Iris pigment epithelial cell (primary cell): Measurements from ENCODE around the gene TPRN.

Experiments
- DNase-seq: peaks from one replicate; pipeline ENCODE4 v3.0.0-alpha.2; 2011; ENCODE audit warnings: low read depth

Gene TPRN

DNA sequence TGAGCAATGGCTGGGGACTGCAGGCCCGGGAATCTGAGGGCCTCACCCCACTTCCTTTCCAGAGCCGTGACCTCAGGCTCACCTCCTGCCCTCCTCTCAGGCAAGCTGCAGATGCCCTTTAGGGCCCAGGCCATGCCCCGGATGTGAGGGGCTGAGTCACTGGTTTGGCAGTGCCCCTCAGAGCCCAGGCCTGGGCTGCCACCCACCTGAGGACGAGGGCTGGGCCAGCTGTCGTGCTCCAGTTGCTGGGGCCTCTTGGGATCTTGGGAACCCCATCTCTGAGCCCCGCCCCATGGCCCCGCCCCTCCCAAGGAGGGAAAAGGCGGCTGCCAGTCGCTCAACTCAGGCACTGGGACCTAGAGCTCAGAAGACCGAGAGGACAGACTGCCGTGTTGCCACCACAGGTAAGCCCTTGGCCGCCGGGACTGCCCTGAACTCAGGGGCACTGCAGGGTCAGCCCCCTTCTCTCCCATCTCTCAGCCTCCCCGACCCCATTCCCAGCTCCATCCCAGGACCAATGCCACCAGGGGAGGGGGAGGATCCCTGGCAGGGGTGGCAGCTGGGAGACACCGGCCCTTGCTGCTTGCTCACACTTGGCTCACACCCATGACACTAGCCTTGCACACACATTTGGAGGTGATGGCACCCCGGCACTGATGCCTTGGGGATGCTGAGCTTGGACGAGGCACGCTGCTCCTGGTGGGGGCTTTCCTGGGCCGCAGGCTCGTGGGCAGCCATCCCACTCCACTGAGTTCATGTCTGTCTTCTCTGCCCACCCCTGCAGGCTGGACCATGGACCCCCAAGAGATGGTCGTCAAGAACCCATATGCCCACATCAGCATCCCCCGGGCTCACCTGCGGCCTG lies 24.5 kb upstream of the TPRN start, which contains the start of gene CYSRT1:
CYSRT1 (plus strand) TSS at position 345 of the 865 bp plus-strand sequence; CDS start at position 793, 448 bp downstream.
- no peak for DNase-seq

DNA sequence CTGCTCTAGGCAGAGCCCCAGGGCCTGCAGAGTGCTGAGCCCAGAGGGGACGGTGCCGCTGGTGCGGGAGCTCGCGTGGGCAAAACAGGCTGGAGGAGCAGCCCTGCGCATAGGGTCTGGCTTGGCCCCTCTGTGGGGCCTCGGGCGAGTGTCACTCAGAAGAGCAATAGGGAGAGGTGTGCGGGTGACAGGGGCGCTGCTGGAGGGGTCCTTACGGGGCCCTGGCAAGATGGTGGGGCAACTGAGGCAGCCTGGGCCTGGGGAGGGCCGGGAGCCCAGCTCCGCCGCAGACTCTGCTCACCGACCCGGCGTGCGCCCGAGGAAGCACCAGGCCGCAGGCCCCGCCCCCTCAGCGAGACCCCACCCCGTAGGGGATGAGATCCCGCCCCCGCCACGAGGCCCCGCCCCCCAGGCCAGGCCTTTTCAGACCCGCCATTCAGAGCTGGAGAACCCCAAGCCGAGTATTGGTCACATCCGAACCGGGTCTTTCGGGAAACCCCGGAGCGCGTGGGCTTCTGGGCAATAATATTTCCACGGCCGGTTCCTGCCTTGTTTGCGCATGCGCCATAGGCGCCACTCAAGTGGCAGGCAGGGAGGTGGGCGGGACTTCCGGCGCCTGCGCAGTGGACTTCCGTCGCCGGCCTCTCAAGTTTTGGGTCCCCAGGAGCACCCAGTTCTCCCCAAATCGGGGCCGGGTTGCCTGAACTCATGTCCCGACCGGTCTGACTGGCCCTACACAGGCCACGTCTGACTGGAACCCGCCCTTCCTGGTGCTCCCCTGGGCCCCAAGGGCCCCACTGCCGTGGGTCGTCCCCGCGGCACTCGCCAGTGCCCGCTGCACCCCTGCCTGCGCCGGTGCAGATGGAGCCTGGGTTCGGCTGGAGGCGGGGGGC lies 22.8 kb upstream of the TPRN start:
- DNase-seq = peak; percentile 96

DNA sequence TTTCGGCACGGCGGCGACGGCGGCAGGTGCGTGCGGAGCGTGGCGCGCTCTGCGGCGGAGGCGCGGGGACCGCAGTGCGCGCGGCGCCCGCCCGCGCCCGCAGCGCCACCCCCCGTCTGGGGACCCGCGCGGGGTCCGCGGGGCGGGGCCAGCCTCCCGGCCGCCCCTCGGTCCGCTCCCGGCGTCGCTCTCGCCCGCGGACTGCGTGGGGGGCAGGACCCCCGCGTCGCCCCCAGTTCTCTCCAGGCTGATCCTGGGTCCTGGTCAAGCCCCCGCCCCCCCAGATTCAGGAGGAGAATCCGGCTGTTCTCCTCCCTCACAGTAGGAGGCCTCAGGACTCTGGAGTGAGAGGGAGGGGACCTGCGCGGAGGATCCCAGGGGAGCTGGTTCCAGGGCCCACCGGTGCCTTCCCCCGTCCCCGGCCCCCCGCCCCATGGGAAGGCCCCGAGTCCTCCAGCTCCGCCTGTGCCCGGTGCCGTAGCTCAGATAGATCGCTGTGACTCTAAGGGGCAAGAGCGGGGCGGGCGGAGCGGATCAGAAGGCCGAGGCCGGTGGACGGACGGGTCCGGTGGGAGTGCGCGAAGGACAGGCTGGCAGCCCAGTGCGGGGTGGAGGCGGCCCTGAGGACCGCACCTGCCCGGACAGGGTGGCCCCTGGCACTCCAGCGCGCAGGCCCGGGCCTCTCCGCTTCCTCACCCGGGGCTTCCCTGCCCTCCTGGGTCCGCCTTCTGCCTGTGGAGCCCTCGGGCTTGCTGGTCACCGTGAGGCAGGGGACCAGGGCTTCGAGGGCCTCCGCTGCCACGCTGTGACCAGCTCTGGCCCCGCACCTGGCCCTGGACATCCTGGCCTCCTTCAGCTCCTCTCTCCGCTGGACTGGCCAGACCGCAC lies 21.9 kb upstream of the TPRN start, which contains the start of gene RNF208:
RNF208 (minus strand) TSS at position 51 of the 888 bp plus-strand sequence. CDS start 1,028 bp downstream, outside the sequence.
- DNase-seq = no peak

GRCh38 chr9:137221506-137222111 lies 21.1 kb upstream of the TPRN start:
- DNase-seq = no peak

GRCh38 chr9:137221095-137221505 lies 20.6 kb upstream of the TPRN start:
- DNase-seq = no peak

DNA sequence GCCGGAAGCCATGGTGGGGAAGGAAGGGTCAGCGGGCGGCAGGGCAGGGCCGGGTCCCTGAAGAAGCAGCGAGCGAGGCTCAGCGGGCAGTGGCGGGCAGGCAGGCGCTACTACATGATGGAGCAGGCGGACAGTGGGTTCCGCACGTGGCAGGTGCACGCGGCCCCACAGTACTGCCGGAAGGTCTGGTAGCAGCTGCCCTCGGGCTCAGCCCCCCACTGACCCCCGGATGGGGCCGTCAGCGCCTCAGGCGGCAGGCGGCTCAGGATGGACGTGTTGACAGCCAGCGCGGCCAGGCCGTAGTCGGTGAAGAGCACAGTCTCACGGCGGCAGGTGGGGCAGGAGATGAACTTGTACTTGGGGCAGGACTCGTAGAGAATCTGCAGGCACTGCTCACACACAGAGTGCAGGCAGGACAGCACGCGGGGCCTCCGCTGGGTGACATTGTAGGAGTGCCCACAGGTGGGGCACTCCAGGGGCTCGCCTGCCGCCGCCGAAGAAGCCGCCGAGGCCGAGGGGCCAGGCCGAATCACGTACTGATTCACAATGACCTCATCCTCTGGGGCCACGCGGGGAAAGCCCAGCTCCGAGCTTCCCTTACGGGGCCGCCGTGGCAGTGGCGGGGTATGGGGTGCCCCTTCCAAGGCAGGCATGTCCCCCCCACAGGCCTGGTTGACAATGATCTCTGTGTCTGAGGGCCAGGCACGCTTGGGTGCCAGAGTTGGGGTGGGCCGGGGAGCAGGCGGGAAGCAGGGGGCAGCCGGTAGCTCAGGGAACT lies 20.0 kb upstream of the TPRN start:
- DNase-seq = no peak

DNA sequence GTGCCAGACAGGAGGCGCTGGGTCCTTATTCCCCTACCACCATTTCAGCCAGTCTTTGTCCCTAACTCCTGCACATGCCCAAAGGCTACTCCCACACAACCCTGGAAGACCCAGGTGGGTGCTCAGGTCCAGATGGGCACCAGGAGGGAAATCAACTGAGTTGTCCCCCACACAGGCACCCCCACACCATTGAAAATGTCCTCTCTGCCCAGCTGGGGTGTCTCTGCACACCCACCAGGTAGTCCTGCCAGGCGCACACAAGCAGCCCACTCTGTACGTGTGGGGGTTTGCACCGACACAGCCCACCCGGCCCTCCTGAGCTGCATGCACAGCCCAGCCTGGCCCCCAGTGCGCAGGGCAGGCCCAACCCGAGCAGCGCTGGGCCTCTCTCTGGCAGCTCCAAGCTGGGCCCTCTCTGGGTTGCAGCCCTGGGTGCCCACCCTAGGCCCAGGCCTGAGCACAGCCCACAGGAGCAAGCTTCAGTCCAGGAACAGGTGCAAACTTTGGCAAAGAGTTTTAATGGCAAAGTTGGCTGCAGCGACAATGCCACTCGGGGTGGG lies 19.3 kb upstream of the TPRN start:
- DNase-seq = no peak

DNA sequence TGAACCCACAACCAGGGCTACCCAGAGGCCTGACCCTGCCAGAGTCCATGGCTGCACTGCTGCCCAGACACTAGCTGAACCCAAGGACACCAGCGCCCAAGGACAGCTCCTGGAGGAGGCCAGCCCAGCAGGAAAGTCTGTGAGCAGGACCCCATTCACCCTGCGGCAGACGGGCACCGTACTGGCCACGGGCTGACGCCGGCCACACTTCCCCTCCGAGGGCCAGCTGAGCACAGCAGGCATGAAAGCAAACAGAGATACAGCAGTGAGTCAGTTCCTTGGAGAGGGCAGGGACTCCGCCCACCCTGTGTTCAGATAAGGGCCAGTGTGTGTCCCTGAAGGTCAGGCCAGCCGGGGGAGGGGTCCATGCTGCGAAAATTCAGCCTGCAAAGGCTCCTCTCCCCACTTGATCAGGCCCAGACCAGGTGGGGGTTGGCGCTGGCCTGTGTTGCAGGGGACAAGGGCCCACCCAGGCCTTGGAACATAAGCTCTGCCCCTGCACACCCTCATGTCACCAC lies 18.3 kb upstream of the TPRN start:
- peak; percentile 58 for DNase-seq

DNA sequence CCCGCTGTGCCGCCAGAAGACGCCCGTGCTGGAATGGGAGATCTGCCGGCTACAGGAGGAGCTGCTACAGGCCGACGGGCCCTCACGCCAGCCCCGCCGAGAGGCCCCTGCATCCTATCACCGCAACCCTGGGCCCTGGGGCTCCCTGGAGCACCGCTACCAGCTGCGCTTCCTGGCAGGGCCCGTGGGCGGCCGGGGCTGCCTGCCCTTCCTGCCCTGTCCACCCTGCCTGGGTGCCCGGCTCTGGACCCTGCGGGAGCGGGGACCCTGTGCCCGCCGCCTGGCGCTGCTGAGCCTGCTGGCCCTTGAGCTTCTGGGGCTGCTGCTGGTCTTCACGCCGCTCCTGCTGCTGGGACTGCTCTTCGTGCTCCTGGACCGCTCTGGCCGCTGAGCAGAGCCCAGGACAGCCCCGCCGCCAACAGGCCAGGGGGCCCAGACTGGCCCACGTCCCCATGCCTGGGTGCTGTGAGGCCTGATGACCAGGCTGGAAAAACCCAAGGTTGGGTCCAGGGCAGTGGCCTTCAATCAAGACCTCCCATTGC lies 17.7 kb upstream of the TPRN start:
- no peak for DNase-seq

GRCh38 chr9:137217276-137218211 lies 17.0 kb upstream of the TPRN start:
- no peak for DNase-seq

GRCh38 chr9:137216188-137216965 lies 15.8 kb upstream of the TPRN start:
- no peak for DNase-seq

- DNase-seq = no peak
These were observed 14.8 kb upstream of the TPRN start for GRCh38 chr9:137215196-137215986.

DNA sequence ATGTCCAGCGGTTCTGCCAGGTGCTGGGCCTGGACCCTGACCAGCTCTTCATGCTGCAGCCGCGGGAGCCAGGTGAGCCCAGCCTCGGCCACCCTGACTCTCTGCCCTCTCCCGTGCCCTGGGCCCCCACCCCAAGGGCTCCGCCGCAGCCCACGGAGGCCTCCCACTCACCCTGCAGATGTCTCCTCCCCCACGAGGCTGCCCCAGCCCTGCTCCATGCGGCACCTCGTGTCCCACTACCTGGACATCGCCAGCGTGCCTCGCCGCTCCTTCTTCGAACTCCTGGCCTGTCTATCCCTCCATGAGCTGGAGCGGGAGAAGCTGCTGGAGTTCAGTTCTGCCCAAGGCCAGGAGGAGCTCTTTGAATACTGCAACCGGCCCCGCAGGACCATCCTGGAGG lies 14.1 kb upstream of the TPRN start:
- DNase-seq = no peak

DNA sequence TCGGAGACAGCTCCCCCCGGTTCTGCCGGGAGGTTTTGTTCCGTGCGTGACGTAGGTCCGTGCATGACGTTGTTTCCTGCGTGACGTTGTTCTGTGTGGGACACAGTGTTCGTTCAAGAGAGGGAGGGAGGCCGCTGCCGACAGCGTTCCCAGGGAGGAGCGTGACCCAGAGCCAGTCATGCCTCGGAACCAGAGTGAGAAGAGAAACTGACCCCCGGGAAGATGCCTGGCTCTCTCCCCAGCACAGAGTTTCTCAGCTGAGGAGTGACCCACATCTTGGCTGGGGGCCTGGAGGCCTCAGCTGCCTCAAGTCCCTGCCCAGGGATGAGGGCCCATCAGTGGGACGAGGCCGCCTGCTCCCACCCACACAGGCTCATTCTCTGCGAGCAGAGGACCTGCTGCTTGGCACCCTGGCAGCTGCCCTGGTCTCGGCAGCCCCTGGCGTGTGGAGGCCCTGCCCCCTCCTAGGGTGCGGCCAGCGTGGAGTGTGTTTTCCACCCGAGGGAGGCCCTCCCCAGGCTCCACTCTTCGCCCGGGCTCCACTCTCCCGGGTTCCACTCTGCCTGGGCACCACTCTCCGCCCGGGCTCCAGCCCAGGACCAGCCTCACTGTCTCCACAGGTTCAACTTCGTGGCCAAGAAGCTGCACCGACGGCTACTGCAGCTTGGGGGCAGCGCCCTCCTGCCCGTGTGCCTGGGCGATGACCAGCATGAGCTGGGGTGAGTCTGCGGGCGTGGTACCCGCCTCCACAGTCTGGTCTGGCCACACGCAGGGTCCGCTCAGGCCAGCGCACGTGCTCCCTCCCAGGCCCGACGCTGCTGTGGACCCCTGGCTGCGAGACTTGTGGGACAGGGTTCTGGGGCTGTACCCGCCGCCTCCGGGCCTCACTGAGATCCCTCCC lies 12.9 kb upstream of the TPRN start:
- no peak for DNase-seq

DNA sequence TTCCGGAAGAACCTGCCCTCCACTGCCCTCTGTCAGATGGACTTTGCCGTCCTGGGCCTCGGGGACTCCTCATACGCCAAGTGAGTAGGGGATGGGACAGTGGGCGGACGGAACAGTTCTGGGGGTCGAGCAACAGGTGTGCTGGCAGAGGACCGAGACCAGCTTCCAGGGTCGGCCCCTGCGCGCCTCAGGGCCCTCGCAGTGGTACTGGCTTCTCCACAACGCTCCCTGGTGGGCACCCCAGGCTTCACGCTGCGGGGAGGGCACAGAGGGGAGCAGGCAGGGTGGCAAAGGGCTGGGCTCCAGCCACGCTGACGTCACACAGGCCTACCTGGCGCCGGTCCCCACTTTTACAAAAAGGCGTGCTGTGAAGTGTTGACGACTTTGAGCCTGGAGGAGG lies 12.0 kb upstream of the TPRN start:
- DNase-seq = no peak

- no peak for DNase-seq
These were observed 11.0 kb upstream of the TPRN start for GRCh38 chr9:137211532-137211931.
